Adrenal gland (tissue), 12 donors: Measurements from ENCODE around the gene PCNX4. TPM values are rescaled to one million over a fixed set of nuclear protein-coding genes. Genes with fewer than 3 reads are reported as not detected.

Experiments
- DNase-seq, 7 donors: peaks; one replicate each; pipeline ENCODE4 v3.0.0-alpha.2; 2019 to 2020
- H3K27ac ChIP-seq, 5 donors: fragments of 200-600 bp; sonication (generic) in 4 of 5; 1 replicate in 3 of 5; 2 replicates in 2 of 5; pipeline versions ENCODE4 v1.5.1 to v1.8.0; 2016 to 2020; ENCODE audit warnings: mild to moderate bottlenecking in 1 of 5
- H3K27me3 ChIP-seq: fragments of 200-600 bp; 2 replicates; pipeline ENCODE4 v1.8.0; 2021
- H3K36me3 ChIP-seq, 2 donors: fragments of 200-600 bp; replicated peaks in 1 of 2; 1 replicate in 1 of 2; 2 replicates in 1 of 2; pipeline versions ENCODE4 v1.5.1 to v1.8.0; 2018 to 2022
- H3K4me1 ChIP-seq, 2 donors: fragments of 200-600 bp; replicated peaks in 1 of 2; 1 replicate in 1 of 2; 2 replicates in 1 of 2; pipeline versions ENCODE4 v1.5.1 to v1.8.0; 2018 to 2021
- H3K4me3 ChIP-seq, 4 donors: fragments of 200-600 bp; sonication (generic) in 3 of 4; one replicate each; pipeline ENCODE4 v1.5.1; 2016 to 2018
- H3K9me3 ChIP-seq, 3 donors: fragments of 200-600 bp; sonication (generic) in 1 of 3; replicated peaks in 1 of 3; 1 replicate in 2 of 3; 2 replicates in 1 of 3; pipeline versions ENCODE4 v1.5.1 to v1.8.0; 2016 to 2021
- CTCF ChIP-seq, 6 experiments: fragments of 450-650 bp in 4 of 6; fragments of 200-600 bp in 2 of 6; sonication (generic) in 1 of 6; IDR thresholded peaks; 1 replicate in 5 of 6; 2 replicates in 1 of 6; pipeline versions ENCODE4 v1.5.1 to v1.8.0; 2016 to 2021; ENCODE audit warnings: antibody characterized with exemption in 6 of 6, mild to moderate bottlenecking in 2 of 6, moderate library complexity in 1 of 6
- POLR2A ChIP-seq, 2 donors: fragments of 450-650 bp; IDR thresholded peaks; one replicate each; pipeline ENCODE4 v1.6.1; 2017; ENCODE audit warnings: antibody characterized with exemption in 2 of 2, mild to moderate bottlenecking in 2 of 2, moderate library complexity in 1 of 2
- WGBS, 4 donors: extraction: QIAGEN DNeasy Blood & Tissue Kit in 2 of 4; methylation state at CpG; one replicate each; pipeline versions ENCODE4 v1.1.5 to v1.1.7; 2013 to 2017; 5-methylcytosine and 5-hydroxymethylcytosine counted together
- intact Hi-C, 2 donors: fragments of 100-400 bp; cut with DNase I; formaldehyde crosslinking; loops; one replicate each; pipeline versions ENCODE4 v1.14.1 to v1.15.0; 2022 to 2023
- polyA plus RNA-seq, 3 donors: library from polyadenylated mRNA; stranded (reverse); fragments of 200-250 nt in 2 of 3; fragments of 350-450 nt in 1 of 3; fragmentation: Illumina TruSeq in 1 of 3; extraction: RNeasy Lipid Tissue Mini Kit (QIAGEN cat#74804) in 1 of 3; gene quantifications; one replicate each; pipeline ENCODE4 v1.2.3, GENCODE V29; 2013 to 2014
- total RNA-seq, 9 donors: library from RNA; depleted of rRNA in 4 of 9; stranded (reverse); fragments of >200 nt in 4 of 9; fragments of 120-200 nt in 1 of 9; fragmentation: NEBNext Ultra II Directional in 1 of 9; extraction: Animal tissue kit (Norgen Biotek cat#: 25700) in 1 of 9; gene quantifications; one replicate each; pipeline versions ENCODE4 v1.1.0 to v1.2.4, GENCODE V29; 2013 to 2023
- donor health status: healthy with polysubstance abuse.
- donor health status: Bipolar disorder and iron deficiency.
- donor health status: DM: yes; HTN: yes; CAD: no.
- donor health status: DM: no; HTN: no; CAD: no.
- donor health status: DM: no; HTN: no; CAD: no.
- donor health status: DM: yes; HTN: yes; CAD: no.

PCNX4 gene
- total and polyA plus RNA-seq, 12 donors, result 24.9 to 204 (median 58.1) TPM

- Histone ChIP-seq H3K27ac (no peak overlapping the region), H3K27me3 (no peaks in the 10 kb centered on the region), H3K4me1 (no peaks in the 10 kb centered on the region), H3K36me3 (peaks cover 0 to 49% of the 10 kb centered on the region in 2 donors), H3K9me3 (no peaks in the 10 kb centered on the region), H3K4me3 (no peak overlapping the region)
- TF ChIP-seq CTCF (IDR thresholded peaks at IDR 0.05), result no peak
- TF ChIP-seq POLR2A (IDR thresholded peaks at IDR 0.05), result no peak
- intact Hi-C loops, result no loop called here
- no peak for DNase-seq
These were observed 34.2 kb downstream of the PCNX4 start for GRCh38 chr14:60125918-60126317.

GRCh38 chr14:60133487-60133886, 41.8 kb downstream of the PCNX4 start:
- intact Hi-C loops, result no loop called here
- DNase-seq, result no peak
- H3K4me3 ChIP-seq, result no peak overlapping the region
- peaks cover 0 to 6% (median 0%) of the 10 kb centered on the region in 3 donors for H3K9me3 ChIP-seq
- WGBS, 4 donors, result 87 to 97% (median 91%) methylated on average over 2 of the region's 2 CpGs
- H3K27ac ChIP-seq, result no peak overlapping the region
- no peaks in the 10 kb centered on the region for H3K36me3 ChIP-seq
- no peaks in the 10 kb centered on the region for H3K4me1 ChIP-seq
- no peak for TF ChIP-seq POLR2A (IDR thresholded peaks at IDR 0.05)
- no peak for TF ChIP-seq CTCF (IDR thresholded peaks at IDR 0.05)
- H3K27me3 ChIP-seq, result no peaks in the 10 kb centered on the region

GRCh38 chr14:60134702-60135101, 43.0 kb downstream of the PCNX4 start:
- intact Hi-C loops, result no loop called here
- TF ChIP-seq CTCF (IDR thresholded peaks at IDR 0.05) (no peak), POLR2A (IDR thresholded peaks at IDR 0.05) (no peak)
- WGBS, 4 donors, result 94 to 98% (median 97%) methylated on average over 3 of the region's 3 CpGs
- H3K4me3 ChIP-seq, result no peak overlapping the region
- no peaks in the 10 kb centered on the region for H3K36me3 ChIP-seq
- no peak overlapping the region for H3K27ac ChIP-seq
- peaks cover 0 to 6% (median 0%) of the 10 kb centered on the region in 3 donors for H3K9me3 ChIP-seq
- H3K4me1 ChIP-seq, result no peaks in the 10 kb centered on the region
- no peaks in the 10 kb centered on the region for H3K27me3 ChIP-seq
- DNase-seq, result no peak

- no peak overlapping the region for H3K4me3 ChIP-seq
- intact Hi-C loops, result no loop called here
- peaks cover 11 to 21% of the 10 kb centered on the region in 2 donors for H3K4me1 ChIP-seq
- TF ChIP-seq CTCF (IDR thresholded peaks at IDR 0.05), result no peak
- no peak for TF ChIP-seq POLR2A (IDR thresholded peaks at IDR 0.05)
- 10 to 27% (median 14%) methylated on average over 3 of the region's 3 CpGs for WGBS, 4 donors
- DNase-seq, result peak; percentile 45 to 95 (median 87)
- no peaks in the 10 kb centered on the region for H3K27me3 ChIP-seq
- peaks cover 0 to 34% of the 10 kb centered on the region in 2 donors for H3K36me3 ChIP-seq
- no peaks in the 10 kb centered on the region for H3K9me3 ChIP-seq
- peak overlapping the region in 4 of 5 donors; percentile 0 to 57 (median 36) for H3K27ac ChIP-seq
These were observed 60.0 kb downstream of the PCNX4 start for GRCh38 chr14:60151715-60152114.
